CD4-positive, CD25-positive, alpha-beta regulatory T cell (primary cell): Measurements from ENCODE around the gene TRIP12. TPM values are rescaled to one million over a fixed set of nuclear protein-coding genes. Genes with fewer than 3 reads are reported as not detected.
"Not testable (repeated sequence)": the region's sequence is repeated elsewhere in the genome, so short reads cannot be mapped to it uniquely, and the experiment has no call there.

Source experiments
- ATAC-seq, 2 donors: fragments of 150-1000 bp; cut with Tn5 transposase; one replicate each; pipeline ENCODE4 v1.10.0; 2021; ENCODE audit warnings: low read depth in 2 of 2, moderate number of reproducible peaks in 2 of 2, moderate library complexity in 1 of 2
- DNase-seq, 3 donors: peaks; one replicate each; pipeline versions ENCODE4 v3.0.0 to v3.0.0-alpha.2; 2012 to 2022; ENCODE audit warnings: mixed read lengths in 1 of 3
- H3K27ac ChIP-seq: one replicate; pipeline ENCODE4 v1.7.0; 2013; ENCODE audit warnings: mild to moderate bottlenecking, low read length; ENCODE audit not compliant: insufficient read depth, poor library complexity, severe bottlenecking
- H3K27me3 ChIP-seq: one replicate; pipeline ENCODE4 v1.7.0; 2013; ENCODE audit warnings: low read length; ENCODE audit not compliant: control insufficient read depth, insufficient read depth
- H3K36me3 ChIP-seq: one replicate; pipeline ENCODE4 v1.7.0; 2013; ENCODE audit warnings: mild to moderate bottlenecking, low read length, moderate library complexity; ENCODE audit not compliant: control insufficient read depth, insufficient read depth
- H3K4me1 ChIP-seq: 2 replicates; pipeline ENCODE4 v1.7.0; 2013; ENCODE audit warnings: mild to moderate bottlenecking, low read length; ENCODE audit not compliant: insufficient read depth, control insufficient read depth, poor library complexity, severe bottlenecking
- H3K4me3 ChIP-seq: one replicate; pipeline ENCODE4 v1.7.0; 2013; ENCODE audit warnings: low read depth, mild to moderate bottlenecking, low read length, moderate library complexity
- H3K9me3 ChIP-seq, 2 experiments: 1 replicate in 1 of 2; 2 replicates in 1 of 2; pipeline ENCODE4 v1.7.0; 2013; ENCODE audit warnings: low read length in 2 of 2, mild to moderate bottlenecking in 1 of 2, moderate library complexity in 1 of 2; ENCODE audit not compliant: control insufficient read depth in 2 of 2
- H3K27ac Mint-ChIP-seq, 3 donors: one replicate each; pipeline ENCODE4 v1.8.0; 2020 to 2022; ENCODE audit warnings: mild to moderate bottlenecking in 3 of 3, mixed read lengths in 3 of 3, moderate library complexity in 2 of 3
- H3K27me3 Mint-ChIP-seq: one replicate; pipeline ENCODE4 v1.8.0; 2022; ENCODE audit warnings: mild to moderate bottlenecking, mixed read lengths
- H3K36me3 Mint-ChIP-seq: one replicate; pipeline ENCODE4 v1.8.0; 2020; ENCODE audit warnings: mixed read lengths
- H3K4me1 Mint-ChIP-seq, 4 donors: one replicate each; pipeline ENCODE4 v1.8.0; 2020 to 2022; ENCODE audit warnings: mixed read lengths in 4 of 4, mild to moderate bottlenecking in 1 of 4
- H3K4me3 Mint-ChIP-seq, 4 donors: one replicate each; pipeline ENCODE4 v1.8.0; 2020 to 2022; ENCODE audit warnings: mild to moderate bottlenecking in 4 of 4, mixed read lengths in 4 of 4, moderate library complexity in 3 of 4
- H3K9me3 Mint-ChIP-seq, 7 donors: one replicate each; pipeline ENCODE4 v1.8.0; 2020 to 2022; ENCODE audit warnings: mixed read lengths in 7 of 7, mild to moderate bottlenecking in 3 of 7, moderate library complexity in 2 of 7
- polyA plus RNA-seq, 4 donors: library from polyadenylated mRNA; unstranded; fragments of 300-500 nt; fragmentation: Illumina TruSeq; gene quantifications; one replicate each; pipeline ENCODE4 v1.2.3, GENCODE V29; 2021
- total RNA-seq: library from RNA; stranded (reverse); gene quantifications from one replicate; pipeline ENCODE4 v1.2.3, GENCODE V29; 2022

Gene TRIP12
- total and polyA plus RNA-seq, 5 donors from 2014 or later, result 40.5 to 216 (median 48.3) TPM

DNA sequence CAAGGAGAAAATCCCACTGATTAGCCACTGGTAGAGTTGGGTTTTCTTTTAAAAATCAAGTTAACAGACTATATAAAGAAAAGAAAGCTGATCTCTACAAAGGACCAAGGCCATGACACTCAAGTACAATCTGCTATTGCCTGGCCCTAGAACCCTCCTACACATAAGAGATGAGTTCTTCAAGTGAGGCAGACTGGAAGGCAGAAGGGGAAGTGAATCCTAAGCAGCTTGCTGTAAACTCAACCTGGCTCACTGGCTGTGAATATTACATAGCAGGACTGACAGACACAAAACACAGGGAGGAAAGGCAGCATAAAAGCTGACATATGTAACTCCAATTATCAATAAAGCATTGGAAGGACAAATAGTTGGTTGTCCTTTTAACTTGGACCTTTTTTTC, 65.4 kb downstream of the TRIP12 start:
- no peaks in the 10 kb centered on the region for H3K9me3 ChIP-seq
- peaks cover 43% of the 10 kb centered on the region for H3K36me3 Mint-ChIP-seq
- peaks cover 19% of the 10 kb centered on the region for H3K4me1 ChIP-seq
- no peak overlapping the region for H3K27ac ChIP-seq
- peak overlapping the region; percentile 36 to 93 (median 69) for H3K27ac Mint-ChIP-seq
- H3K4me1 Mint-ChIP-seq, result peaks cover 40 to 83% (median 63%) of the 10 kb centered on the region in 4 donors
- peak overlapping the region in 1 of 4 donors; percentile 41 for H3K4me3 Mint-ChIP-seq
- no peaks in the 10 kb centered on the region for H3K27me3 ChIP-seq
- peaks cover 38% of the 10 kb centered on the region for H3K36me3 ChIP-seq
- ATAC-seq (no peak), DNase-seq (no peak)
- no peaks in the 10 kb centered on the region for H3K27me3 Mint-ChIP-seq
- no peak overlapping the region for H3K4me3 ChIP-seq
- H3K9me3 Mint-ChIP-seq, result peaks cover 0 to 2% (median 0%) of the 10 kb centered on the region in 7 donors

DNA sequence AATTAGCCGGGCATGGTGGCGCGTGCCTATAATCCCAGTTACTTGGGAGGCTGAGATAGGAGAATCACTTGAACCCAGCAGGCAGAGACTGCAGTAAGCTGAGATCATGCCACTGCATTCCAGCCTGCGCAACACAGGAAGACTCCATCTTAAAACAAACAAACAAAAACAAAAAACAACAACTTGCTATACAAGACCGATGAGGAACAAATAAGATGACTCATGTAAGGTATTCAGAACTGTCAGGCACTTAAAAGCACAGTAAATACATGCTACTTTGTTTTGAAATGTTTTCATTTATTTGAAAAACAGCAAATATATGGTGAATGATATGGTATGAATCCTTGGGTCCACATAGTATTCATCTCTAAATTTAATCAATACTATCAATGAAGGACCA, 66.7 kb downstream of the TRIP12 start:
- DNase-seq (no peak), ATAC-seq (no peak)
- Histone ChIP-seq H3K4me3 (no peak overlapping the region), H3K9me3 (no peaks in the 10 kb centered on the region), H3K27me3 (no peaks in the 10 kb centered on the region), H3K36me3 (peaks cover 36% of the 10 kb centered on the region), H3K4me1 (peaks cover 27% of the 10 kb centered on the region), H3K27ac (no peak overlapping the region)
- H3K27ac Mint-ChIP-seq, result peak overlapping the region; percentile 36 to 83 (median 74)
- peaks cover 48% of the 10 kb centered on the region for H3K36me3 Mint-ChIP-seq
- H3K27me3 Mint-ChIP-seq, result no peaks in the 10 kb centered on the region
- H3K4me3 Mint-ChIP-seq, result peak overlapping the region in 1 of 4 donors; percentile 38
- H3K9me3 Mint-ChIP-seq, result peaks cover 0 to 2% (median 0%) of the 10 kb centered on the region in 7 donors
- H3K4me1 Mint-ChIP-seq, result peaks cover 37 to 81% (median 61%) of the 10 kb centered on the region in 4 donors

DNA sequence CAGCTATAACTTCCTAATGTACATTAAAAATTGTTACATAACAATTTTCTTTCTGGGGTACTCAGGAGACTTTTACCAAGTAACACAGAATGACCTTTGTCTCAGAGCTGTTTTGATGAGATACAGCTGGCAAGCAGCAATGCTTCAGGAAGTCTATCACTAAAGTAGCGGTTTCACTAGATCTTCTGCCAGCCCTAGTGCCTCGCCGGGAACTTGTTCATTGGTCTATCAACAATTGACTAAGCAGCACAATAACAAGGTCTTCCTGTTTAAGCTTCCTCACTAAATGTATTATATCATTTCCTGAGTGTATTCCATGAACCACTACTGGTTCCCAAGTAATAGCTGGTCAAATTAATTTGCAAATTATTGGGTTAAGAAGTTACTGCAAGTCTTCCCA, 69.2 kb downstream of the TRIP12 start:
- Mint-ChIP-seq H3K4me3 (peak overlapping the region in 3 of 4 donors; percentile 53 to 65 (median 55)), H3K4me1 (peaks cover 47 to 85% (median 70%) of the 10 kb centered on the region in 4 donors), H3K27me3 (no peaks in the 10 kb centered on the region), H3K27ac (peak overlapping the region; percentile 71 to 79 (median 78)), H3K9me3 (peaks cover 0 to 2% (median 0%) of the 10 kb centered on the region in 7 donors), H3K36me3 (peaks cover 29% of the 10 kb centered on the region)
- ATAC-seq, result peak; percentile 97 to 99
- DNase-seq, result peak; percentile 23 to 86 (median 57)
- H3K4me1 ChIP-seq, result peaks cover 45% of the 10 kb centered on the region
- no peaks in the 10 kb centered on the region for H3K27me3 ChIP-seq
- H3K4me3 ChIP-seq, result peak overlapping the region; percentile 66
- peak overlapping the region; percentile 68 for H3K27ac ChIP-seq
- H3K9me3 ChIP-seq, result no peaks in the 10 kb centered on the region
- H3K36me3 ChIP-seq, result peaks cover 19% of the 10 kb centered on the region

DNA sequence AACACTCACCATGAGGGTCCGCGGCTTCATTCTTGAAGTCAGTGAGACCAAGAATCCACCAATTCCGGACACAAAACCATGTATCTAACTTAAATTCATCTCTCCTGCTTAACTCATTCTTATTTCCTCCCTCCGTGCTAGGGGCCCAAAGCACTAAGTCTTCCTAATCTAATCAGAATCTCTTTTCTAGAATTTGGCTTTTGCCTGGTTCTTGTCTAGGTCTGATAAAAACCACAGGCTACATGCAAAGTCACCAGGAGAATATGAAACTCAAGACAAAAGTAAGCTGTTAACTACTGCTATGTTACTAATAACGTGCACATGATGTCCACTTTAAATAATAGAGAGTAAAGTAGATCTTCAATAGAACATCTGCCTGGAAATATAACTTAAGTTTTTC, 69.9 kb downstream of the TRIP12 start:
- H3K9me3 ChIP-seq, result no peaks in the 10 kb centered on the region
- H3K27me3 Mint-ChIP-seq, result no peaks in the 10 kb centered on the region
- no peaks in the 10 kb centered on the region for H3K27me3 ChIP-seq
- H3K27ac ChIP-seq, result peak overlapping the region; percentile 68
- ATAC-seq (no peak), DNase-seq (no peak)
- peaks cover 0 to 2% (median 0%) of the 10 kb centered on the region in 7 donors for H3K9me3 Mint-ChIP-seq
- H3K4me3 ChIP-seq, result peak overlapping the region; percentile 66
- peak overlapping the region; percentile 78 to 99 (median 83) for H3K27ac Mint-ChIP-seq
- peaks cover 14% of the 10 kb centered on the region for H3K36me3 ChIP-seq
- H3K4me1 Mint-ChIP-seq, result peaks cover 47 to 86% (median 72%) of the 10 kb centered on the region in 4 donors
- H3K4me3 Mint-ChIP-seq, result peak overlapping the region; percentile 39 to 89 (median 73)
- peaks cover 49% of the 10 kb centered on the region for H3K4me1 ChIP-seq
- H3K36me3 Mint-ChIP-seq, result peaks cover 34% of the 10 kb centered on the region

DNA sequence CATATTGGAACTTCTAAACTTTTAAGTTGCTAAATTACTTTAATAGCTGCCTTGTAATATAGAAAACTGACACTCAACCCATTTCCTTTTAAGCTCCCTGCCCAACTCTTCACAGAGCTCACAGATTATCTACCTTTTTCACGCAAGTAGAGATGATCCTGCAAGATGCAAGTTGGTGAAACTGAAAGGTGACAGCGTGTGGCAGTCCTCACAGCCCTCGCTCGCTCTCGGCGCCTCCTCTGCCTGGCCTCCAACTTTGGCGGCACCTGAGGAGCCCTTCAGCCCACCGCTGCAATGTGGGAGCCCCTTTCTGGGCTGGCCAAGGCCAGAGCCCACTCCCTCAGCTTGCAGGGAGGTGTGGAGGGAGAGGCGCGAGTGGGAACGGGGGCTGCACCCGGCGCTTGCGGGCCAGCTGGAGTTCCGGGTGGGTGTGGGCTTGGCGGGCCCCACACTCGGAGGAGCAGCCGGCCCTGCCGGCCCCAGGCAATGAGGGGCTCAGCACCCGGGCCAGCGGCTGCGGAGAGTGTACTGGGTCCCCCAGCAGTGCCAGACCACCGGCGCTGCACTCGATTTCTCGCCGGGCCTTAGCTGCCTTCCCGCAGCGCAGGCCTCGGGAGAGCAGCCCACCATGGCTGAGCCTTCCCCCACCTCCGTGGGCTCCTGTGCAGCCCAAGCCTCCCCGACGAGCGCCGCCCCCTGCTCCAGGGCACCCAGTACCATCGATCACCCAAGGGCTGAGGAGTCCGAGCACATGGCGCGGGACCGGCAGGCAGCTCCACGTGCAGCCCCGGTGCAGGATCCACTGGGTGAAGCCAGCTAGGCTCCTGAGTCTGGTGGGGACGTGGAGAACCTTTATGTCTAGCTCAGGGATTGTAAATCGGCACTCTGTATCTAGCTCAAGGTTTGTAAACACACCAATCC, 71.2 kb downstream of the TRIP12 start:
- peak overlapping the region; percentile 53 for H3K27ac ChIP-seq
- ATAC-seq, result peak; percentile 28 to 34
- H3K27me3 Mint-ChIP-seq, H3K27me3 ChIP-seq, H3K9me3 ChIP-seq, H3K9me3 Mint-ChIP-seq: not testable (repeated sequence)
- H3K36me3 Mint-ChIP-seq, result peaks cover 25% of the 10 kb centered on the region
- H3K4me1 Mint-ChIP-seq, result peaks cover 47 to 85% (median 69%) of the 10 kb centered on the region in 4 donors
- H3K4me3 Mint-ChIP-seq, result peak overlapping the region; percentile 55 to 81 (median 74)
- peaks cover 49% of the 10 kb centered on the region for H3K4me1 ChIP-seq
- DNase-seq, result peak in 1 of 3 donors; percentile 71
- H3K27ac Mint-ChIP-seq, result peak overlapping the region; percentile 88 to 99 (median 88)
- peaks cover 11% of the 10 kb centered on the region for H3K36me3 ChIP-seq
- peak overlapping the region; percentile 71 for H3K4me3 ChIP-seq

DNA sequence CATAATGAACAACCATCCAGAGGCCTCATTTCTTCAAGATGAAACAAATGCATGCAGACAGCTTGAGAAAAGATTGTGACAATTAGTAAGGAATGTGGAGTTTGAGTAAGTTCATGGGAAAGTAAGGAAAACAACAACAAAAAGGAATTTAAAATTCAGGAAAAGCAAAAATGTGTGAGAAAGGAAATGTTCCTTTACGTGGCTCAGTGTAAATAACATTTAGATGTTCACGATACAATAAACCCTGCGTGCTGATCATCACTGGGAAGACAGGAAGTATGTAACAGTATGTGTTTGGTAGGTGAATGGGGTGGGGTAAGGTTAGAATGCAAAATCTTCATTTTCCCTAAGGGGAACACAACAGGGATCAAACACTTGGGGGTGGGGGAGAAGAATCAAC, 72.7 kb downstream of the TRIP12 start:
- Histone ChIP-seq H3K4me1 (peaks cover 49% of the 10 kb centered on the region), H3K9me3 (no peaks in the 10 kb centered on the region), H3K27ac (peak overlapping the region; percentile 31), H3K27me3 (no peaks in the 10 kb centered on the region), H3K4me3 (peak overlapping the region; percentile 71), H3K36me3 (peaks cover 14% of the 10 kb centered on the region)
- Mint-ChIP-seq H3K4me1 (peaks cover 53 to 81% (median 66%) of the 10 kb centered on the region in 4 donors), H3K27ac (peak overlapping the region; percentile 89 to 99 (median 90)), H3K9me3 (peaks cover 0 to 2% (median 0%) of the 10 kb centered on the region in 7 donors), H3K36me3 (peaks cover 29% of the 10 kb centered on the region), H3K4me3 (peak overlapping the region; percentile 62 to 78 (median 72)), H3K27me3 (no peaks in the 10 kb centered on the region)
- DNase-seq, result peak in 1 of 3 donors; percentile 35
- peak in 1 of 2 donors; percentile 29 for ATAC-seq

DNA sequence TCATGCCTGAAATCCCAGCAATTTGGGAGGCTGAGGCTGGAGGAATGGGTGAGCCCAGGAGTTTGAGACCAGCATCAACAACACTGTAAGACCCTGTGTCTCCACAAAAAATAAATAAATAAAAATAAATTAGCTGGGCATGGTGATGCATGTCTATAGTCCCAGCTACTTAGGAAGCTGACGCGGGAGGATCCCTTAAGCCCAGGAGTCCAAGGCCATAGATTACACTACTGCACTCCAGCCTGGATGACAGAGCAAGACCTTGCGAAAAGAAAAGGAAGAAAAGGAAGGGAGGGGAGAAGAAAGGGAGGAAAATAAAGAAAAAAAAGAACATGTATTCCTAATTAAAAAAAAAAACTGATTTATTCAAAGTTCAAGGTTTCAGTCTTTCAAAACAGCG, 78.2 kb downstream of the TRIP12 start:
- H3K27ac ChIP-seq, result no peak overlapping the region
- no peaks in the 10 kb centered on the region for H3K27me3 ChIP-seq
- peaks cover 20% of the 10 kb centered on the region for H3K4me1 ChIP-seq
- H3K4me3 ChIP-seq, result no peak overlapping the region
- Mint-ChIP-seq H3K36me3 (peaks cover 35% of the 10 kb centered on the region), H3K4me3 (no peak overlapping the region), H3K9me3 (no peaks in the 10 kb centered on the region), H3K4me1 (peaks cover 28 to 64% (median 52%) of the 10 kb centered on the region in 4 donors), H3K27me3 (no peaks in the 10 kb centered on the region), H3K27ac (peak overlapping the region in 1 of 3 donors; percentile 49)
- H3K9me3 ChIP-seq, result no peaks in the 10 kb centered on the region
- DNase-seq (no peak), ATAC-seq (no peak)
- H3K36me3 ChIP-seq, result peaks cover 26% of the 10 kb centered on the region
